Mesendoderm (in vitro differentiated cells): Measurements from ENCODE around the gene ALDOA. TPM values are rescaled to one million over a fixed set of nuclear protein-coding genes. Genes with fewer than 3 reads are reported as not detected.
"Not testable (repeated sequence)": the region's sequence is repeated elsewhere in the genome, so short reads cannot be mapped to it uniquely, and the experiment has no call there.

Source experiments
- DNase-seq: peaks from one replicate; pipeline ENCODE4 v3.0.0; 2013
- H2AK5ac ChIP-seq: 2 replicates; pipeline ENCODE4 v1.6.1; 2013; ENCODE audit warnings: low read length, inconsistent platforms
- H2BK120ac ChIP-seq: 2 replicates; pipeline ENCODE4 v1.6.1; 2013; ENCODE audit warnings: low read depth, mild to moderate bottlenecking, low read length, moderate library complexity, mixed read lengths
- H2BK15ac ChIP-seq: replicated peaks from 2 replicates; pipeline ENCODE4 v1.6.1; 2013; ENCODE audit warnings: low read depth, mild to moderate bottlenecking, moderate library complexity
- H2BK5ac ChIP-seq: 2 replicates; pipeline ENCODE4 v1.6.1; 2013; ENCODE audit warnings: low read length, inconsistent platforms
- H3K18ac ChIP-seq: 2 replicates; pipeline ENCODE4 v1.6.1; 2013; ENCODE audit warnings: mild to moderate bottlenecking, low read length, mixed read lengths
- H3K23ac ChIP-seq: one replicate; pipeline ENCODE4 v1.6.1; 2013; ENCODE audit warnings: low read length
- H3K27ac ChIP-seq: 2 replicates; pipeline ENCODE4 v1.5.1; 2013; ENCODE audit warnings: low read depth, mild to moderate bottlenecking, inconsistent platforms, low read length, moderate library complexity
- H3K27me3 ChIP-seq: 2 replicates; pipeline ENCODE4 v1.6.1; 2013; ENCODE audit warnings: low read length, control low read depth, mild to moderate bottlenecking, inconsistent platforms; ENCODE audit not compliant: insufficient read depth, poor library complexity
- H3K36me3 ChIP-seq: 2 replicates; pipeline ENCODE4 v1.6.1; 2013; ENCODE audit warnings: low read length, inconsistent platforms; ENCODE audit not compliant: control insufficient read depth, insufficient read depth
- H3K4ac ChIP-seq: one replicate; pipeline ENCODE4 v1.6.1; 2013; ENCODE audit warnings: low read depth, mild to moderate bottlenecking, low read length, moderate library complexity
- H3K4me1 ChIP-seq: 2 replicates; pipeline ENCODE4 v1.6.1; 2013; ENCODE audit warnings: low read depth, low read length, inconsistent platforms; ENCODE audit not compliant: control insufficient read depth
- H3K4me2 ChIP-seq: 2 replicates; pipeline ENCODE4 v1.6.1; 2013; ENCODE audit warnings: low read length
- H3K4me3 ChIP-seq: 2 replicates; pipeline ENCODE4 v1.5.1; 2013; ENCODE audit warnings: mild to moderate bottlenecking, low read length
- H3K56ac ChIP-seq: one replicate; pipeline ENCODE4 v1.6.1; 2013; ENCODE audit warnings: low read length
- H3K79me1 ChIP-seq: 2 replicates; pipeline ENCODE4 v1.6.1; 2013; ENCODE audit warnings: low read length, inconsistent platforms
- H3K79me2 ChIP-seq: 2 replicates; pipeline ENCODE4 v1.6.1; 2013; ENCODE audit warnings: mild to moderate bottlenecking, low read length; ENCODE audit not compliant: control insufficient read depth, insufficient read depth
- H3K9ac ChIP-seq: 2 replicates; pipeline ENCODE4 v1.6.1; 2013; ENCODE audit warnings: low read length, inconsistent platforms
- H4K5ac ChIP-seq: one replicate; pipeline ENCODE4 v1.6.1; 2013; ENCODE audit warnings: low read length
- H4K8ac ChIP-seq: one replicate; pipeline ENCODE4 v1.6.1; 2013; ENCODE audit warnings: low read depth, mild to moderate bottlenecking, control low read depth, low read length, moderate library complexity
- WGBS: extraction: QIAGEN DNeasy Blood & Tissue Kit; methylation state at CpG from one replicate; pipeline ENCODE4 v1.1.7; 2013; ENCODE audit warnings: low lambda C conversion rate, missing lambda C conversion rate; ENCODE audit not compliant: insufficient coverage; ENCODE audit errors: extremely low coverage; 5-methylcytosine and 5-hydroxymethylcytosine counted together
- polyA plus RNA-seq, 2 experiments: library from polyadenylated mRNA; stranded (reverse); fragments of 200-250 nt; gene quantifications; one replicate each; pipeline ENCODE4 v1.2.3, GENCODE V29; 2013

Gene ALDOA
- polyA plus RNA-seq (2013, experiment 1 of 2), result 759 TPM
- 778 TPM for polyA plus RNA-seq (2013, experiment 2 of 2)

DNA sequence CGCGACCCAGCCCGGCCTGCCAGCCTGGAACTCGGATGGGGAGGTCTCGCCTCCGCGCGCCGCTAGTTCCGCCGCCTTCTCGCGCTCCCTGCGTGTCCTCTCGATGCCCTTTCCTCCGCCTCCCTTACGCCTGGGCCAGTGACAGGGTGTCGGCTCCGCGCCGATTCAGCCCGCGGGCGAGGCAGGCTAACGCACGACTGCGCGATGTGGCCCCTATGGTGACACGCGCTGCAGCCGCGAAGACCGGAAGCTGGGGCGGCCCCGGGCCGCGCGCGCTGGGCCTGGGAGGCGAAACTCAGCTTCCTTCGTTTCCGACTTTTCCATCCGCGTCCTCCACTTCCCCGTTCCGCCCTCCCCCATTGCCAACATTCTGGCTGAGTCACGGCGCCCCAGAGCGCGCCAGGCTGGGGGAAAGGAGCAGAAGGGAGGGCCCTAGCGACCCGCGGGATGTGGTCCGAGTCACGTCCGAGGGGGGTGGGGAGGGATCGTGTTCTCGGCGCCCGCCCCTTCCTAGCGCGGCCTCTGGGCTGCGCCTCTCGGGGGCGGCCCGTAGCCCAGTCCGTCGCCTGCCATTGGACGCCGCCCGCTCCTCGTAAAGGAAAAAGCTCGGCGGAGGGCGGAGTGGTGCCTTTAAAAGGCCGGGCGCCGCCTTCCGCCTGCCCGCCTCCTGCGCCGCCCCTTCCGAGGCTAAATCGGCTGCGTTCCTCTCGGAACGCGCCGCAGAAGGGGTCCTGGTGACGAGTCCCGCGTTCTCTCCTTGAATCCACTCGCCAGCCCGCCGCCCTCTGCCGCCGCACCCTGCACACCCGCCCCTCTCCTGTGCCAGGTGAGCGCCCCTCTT is at the start of gene ALDOA:
Gene ALDOA (plus strand): TSS at position 659 of the 841 bp plus-strand sequence. CDS start 1,138 bp downstream, outside the sequence.
- Histone ChIP-seq H3K56ac (peak within 1 kb of the TSS; percentile 100), H3K23ac (peak within 1 kb of the TSS; percentile 96), H3K9ac (peak within 1 kb of the TSS; percentile 100), H2BK15ac (no peak within 1 kb of the TSS), H4K5ac (no peak within 1 kb of the TSS), H3K79me1 (peaks cover 28% of the 10 kb centered on the region), H3K36me3 (peaks cover 20% of the 10 kb centered on the region), H2AK5ac (peak within 1 kb of the TSS; percentile 94), H3K18ac (peak within 1 kb of the TSS; percentile 53), H2BK120ac (peak within 1 kb of the TSS; percentile 46), H3K4me2 (peak within 1 kb of the TSS; percentile 93), H3K4me3 (peak within 1 kb of the TSS; percentile 88), H2BK5ac (peak within 1 kb of the TSS; percentile 100), H3K79me2 (peaks cover 25% of the 10 kb centered on the region), H3K27me3 (no peaks in the 10 kb centered on the region), H3K4me1 (peaks cover 11% of the 10 kb centered on the region), H3K27ac (peak within 1 kb of the TSS; percentile 100), H3K4ac (peak within 1 kb of the TSS; percentile 98), H4K8ac (no peak within 1 kb of the TSS)
- WGBS, result no CpG with 5 or more reads among the region's 99 CpGs
- DNase-seq, result peak; percentile 99

DNA sequence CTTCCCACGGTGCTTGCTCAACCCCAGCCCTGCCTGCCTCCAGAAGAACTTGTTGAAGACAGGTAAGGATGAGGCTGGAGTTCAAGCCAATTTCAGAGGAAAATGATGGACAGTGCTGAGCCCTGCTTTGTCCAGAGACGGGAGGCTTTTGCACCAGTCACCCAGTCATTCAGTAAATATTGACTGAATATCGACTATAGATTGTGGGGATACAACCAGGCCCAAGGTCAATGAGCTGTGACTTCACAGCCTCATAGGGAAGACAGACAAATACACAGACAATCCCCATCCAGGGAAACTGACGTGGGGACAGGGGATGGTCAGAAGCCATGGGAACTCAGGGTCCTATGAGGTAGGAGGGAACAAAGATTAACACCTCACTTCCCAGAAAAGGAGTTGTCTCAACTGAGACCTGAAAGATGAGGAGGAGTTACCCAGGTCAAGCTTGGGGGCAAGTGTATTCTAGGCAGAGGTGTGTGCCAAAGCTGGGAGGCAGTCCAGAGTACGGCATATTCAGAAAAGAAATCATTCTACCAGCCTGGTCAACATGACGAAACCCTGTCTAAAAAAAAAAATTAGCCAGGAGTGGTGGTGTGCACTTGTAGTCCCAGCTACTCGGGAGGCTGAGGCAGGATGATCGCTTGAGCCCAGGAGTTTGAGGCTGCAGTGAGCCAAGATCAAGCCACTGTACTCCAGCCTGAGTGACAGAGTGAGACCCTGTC is 48.8 kb upstream of the ALDOA start:
- Histone ChIP-seq H3K27ac (no peak overlapping the region), H3K79me1 (no peaks in the 10 kb centered on the region), H3K56ac (no peak overlapping the region), H3K18ac (no peak overlapping the region), H2BK5ac (no peak overlapping the region), H4K5ac (no peak overlapping the region), H2BK15ac (no peak overlapping the region), H3K27me3 (no peaks in the 10 kb centered on the region), H3K4me3 (no peak overlapping the region), H3K4me1 (no peaks in the 10 kb centered on the region), H3K23ac (no peak overlapping the region), H3K9ac (no peak overlapping the region), H3K79me2 (no peaks in the 10 kb centered on the region), H4K8ac (no peak overlapping the region), H2BK120ac (no peak overlapping the region), H3K36me3 (no peaks in the 10 kb centered on the region), H2AK5ac (no peak overlapping the region), H3K4me2 (no peak overlapping the region), H3K4ac (no peak overlapping the region)
- no peak for DNase-seq
- WGBS, result no CpG with 5 or more reads among the region's 8 CpGs

DNA sequence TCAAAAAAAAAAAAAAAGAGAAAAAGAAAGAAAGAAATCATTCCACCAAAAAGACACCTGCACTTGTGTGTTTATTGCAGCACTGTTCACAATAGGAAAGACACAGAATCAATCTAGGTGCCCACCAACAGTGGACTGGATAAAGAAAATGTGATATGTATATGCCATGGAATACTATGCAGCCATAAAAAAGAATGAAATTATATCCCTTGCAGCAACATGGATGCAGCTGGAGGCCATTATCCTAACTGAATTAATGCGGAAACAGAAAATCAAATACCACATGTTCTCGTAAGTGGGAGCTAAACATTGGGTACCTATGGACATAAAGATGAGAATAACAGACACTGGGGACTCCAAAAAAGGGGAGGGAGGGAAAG is 48.3 kb upstream of the ALDOA start:
- Histone ChIP-seq H3K56ac (no peak overlapping the region), H3K4me1 (no peaks in the 10 kb centered on the region), H3K4me2 (no peak overlapping the region), H2BK5ac (no peak overlapping the region), H3K79me2 (no peaks in the 10 kb centered on the region), H3K27ac (no peak overlapping the region), H3K36me3 (no peaks in the 10 kb centered on the region), H3K23ac (no peak overlapping the region), H3K27me3 (no peaks in the 10 kb centered on the region), H3K4me3 (no peak overlapping the region), H4K8ac (no peak overlapping the region), H3K4ac (no peak overlapping the region), H2AK5ac (no peak overlapping the region), H3K9ac (no peak overlapping the region), H2BK120ac (no peak overlapping the region), H4K5ac (no peak overlapping the region), H3K79me1 (no peaks in the 10 kb centered on the region), H2BK15ac (no peak overlapping the region), H3K18ac (no peak overlapping the region)
- DNase-seq, result no peak
- no CpG with 5 or more reads among the region's 2 CpGs for WGBS

DNA sequence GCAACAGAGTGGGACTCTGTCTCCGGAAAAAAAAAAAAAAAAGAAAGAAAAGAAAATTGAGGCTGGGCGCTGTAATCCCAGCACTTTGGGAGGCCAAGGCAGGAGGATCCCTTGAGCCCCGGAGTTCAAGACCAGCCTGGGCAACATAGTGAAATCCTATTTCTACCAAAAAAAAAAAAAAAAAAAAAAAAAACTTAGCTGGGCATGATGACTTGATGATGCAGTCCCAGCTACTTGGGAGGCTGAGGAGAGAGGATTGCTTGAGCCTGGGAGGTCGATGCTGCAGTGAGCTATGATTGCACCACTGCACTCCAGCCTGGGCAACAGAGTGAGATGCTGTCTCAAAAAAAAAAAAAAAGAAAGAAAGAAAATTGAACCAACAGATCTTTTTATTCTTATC is 47.6 kb upstream of the ALDOA start:
- H2BK5ac ChIP-seq, H3K9ac ChIP-seq, H3K27ac ChIP-seq, H3K79me2 ChIP-seq, H3K27me3 ChIP-seq, H2BK120ac ChIP-seq, H3K56ac ChIP-seq, H4K5ac ChIP-seq, H4K8ac ChIP-seq, H3K4me3 ChIP-seq, H3K79me1 ChIP-seq, H3K18ac ChIP-seq, H3K4ac ChIP-seq, H2AK5ac ChIP-seq, H3K4me2 ChIP-seq, H3K4me1 ChIP-seq, H3K36me3 ChIP-seq, H3K23ac ChIP-seq, H2BK15ac ChIP-seq, DNase-seq: not testable (repeated sequence)
- no CpG with 5 or more reads among the region's 4 CpGs for WGBS

DNA sequence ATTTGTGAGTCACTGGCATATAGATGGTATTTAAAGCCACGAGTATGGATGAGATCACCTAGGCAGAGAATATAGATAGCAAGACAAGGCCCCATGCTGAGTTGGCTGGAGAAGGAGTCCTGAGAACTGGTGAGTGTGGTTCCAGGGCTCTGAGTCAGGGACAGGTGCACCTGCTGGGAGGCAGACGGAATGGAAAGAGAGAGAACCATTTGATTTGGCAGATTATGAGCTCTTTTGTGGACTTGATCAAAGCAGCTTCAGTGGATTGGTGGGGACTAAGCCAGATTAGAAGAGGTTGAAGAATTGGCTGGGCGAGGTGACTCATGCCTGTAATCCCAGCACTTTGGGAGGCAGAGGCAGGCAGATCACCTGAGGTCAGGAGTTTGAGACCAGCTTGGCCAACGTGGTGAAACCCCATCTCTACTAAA is 46.8 kb upstream of the ALDOA start:
- H2BK5ac ChIP-seq, result no peak overlapping the region
- no peaks in the 10 kb centered on the region for H3K79me1 ChIP-seq
- no peak overlapping the region for H3K56ac ChIP-seq
- no peak overlapping the region for H3K4me2 ChIP-seq
- H3K23ac ChIP-seq, result no peak overlapping the region
- H2AK5ac ChIP-seq, result no peak overlapping the region
- no peaks in the 10 kb centered on the region for H3K4me1 ChIP-seq
- H4K5ac ChIP-seq, result no peak overlapping the region
- H3K36me3 ChIP-seq, result no peaks in the 10 kb centered on the region
- no peak overlapping the region for H3K9ac ChIP-seq
- H2BK15ac ChIP-seq, result no peak overlapping the region
- no peak overlapping the region for H3K27ac ChIP-seq
- no peak overlapping the region for H3K18ac ChIP-seq
- H3K79me2 ChIP-seq, result no peaks in the 10 kb centered on the region
- no peak overlapping the region for H2BK120ac ChIP-seq
- H3K27me3 ChIP-seq, result no peaks in the 10 kb centered on the region
- no peak overlapping the region for H3K4me3 ChIP-seq
- H3K4ac ChIP-seq, result no peak overlapping the region
- DNase-seq, result peak; percentile 39
- WGBS, result no CpG with 5 or more reads among the region's 4 CpGs
- H4K8ac ChIP-seq, result no peak overlapping the region
